HL-60 (cell line): Measurements from ENCODE around the gene TGFB1.

ENCODE experiments used
- CTCF ChIP-seq: IDR thresholded peaks from one replicate; pipeline ENCODE4 v1.5.1; 2011; ENCODE audit warnings: low read length, control low read depth, inconsistent platforms; ENCODE audit not compliant: insufficient read depth
- GABPA ChIP-seq: IDR thresholded peaks from 2 replicates; pipeline ENCODE4 v1.6.1; 2012; ENCODE audit warnings: low read depth
- POLR2AphosphoS5 ChIP-seq: IDR thresholded peaks from 2 replicates; pipeline ENCODE4 v1.6.1; 2012; ENCODE audit warnings: low read depth
- REST ChIP-seq: IDR thresholded peaks from 2 replicates; pipeline ENCODE4 v1.6.1; 2012; ENCODE audit warnings: low read depth; ENCODE audit not compliant: insufficient replicate concordance

- no peak for TF ChIP-seq CTCF
- TF ChIP-seq POLR2AphosphoS5 = peak; percentile 98
- TF ChIP-seq REST = no peak
- no peak for TF ChIP-seq GABPA
Measured at GRCh38 chr19:41363753-41364523, 10.2 kb upstream of the TGFB1 start, which contains the start of gene B9D2.
